HG03175 (cell line): ENCODE measurements around the gene SERINC4.
"Not testable (repeated sequence)": the region's sequence is repeated elsewhere in the genome, so short reads cannot be mapped to it uniquely, and the experiment has no call there.

Experiments
- ATAC-seq: cut with Tn5 transposase; IDR thresholded peaks from one replicate; pipeline ENCODE4 v1.9.1; 2021; ENCODE audit warnings: mild to moderate bottlenecking, moderate library complexity; ENCODE audit not compliant: unreplicated experiment

Gene SERINC4

DNA sequence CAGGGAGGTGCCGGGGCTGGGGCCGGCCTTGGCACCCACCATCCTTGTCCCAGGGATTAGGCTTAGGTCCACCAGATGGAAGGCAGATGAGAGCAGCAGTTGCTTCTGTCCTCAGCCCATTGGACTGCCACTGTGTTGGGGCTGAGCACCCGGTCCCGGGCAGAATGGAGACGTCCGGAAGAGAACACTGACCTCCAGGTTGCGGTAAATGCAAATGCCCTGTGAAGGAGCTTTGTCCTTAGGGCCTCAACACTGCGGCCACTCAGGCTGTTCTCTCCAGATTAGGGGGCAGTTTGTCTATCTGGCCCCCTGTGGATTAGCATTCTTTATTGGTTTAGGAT, at the start of gene SERINC4:
TSS of gene SERINC4 (minus strand) at position 276 of the 341 bp plus-strand sequence. CDS start at position 42, 234 bp downstream.
- ATAC-seq = no peak

DNA sequence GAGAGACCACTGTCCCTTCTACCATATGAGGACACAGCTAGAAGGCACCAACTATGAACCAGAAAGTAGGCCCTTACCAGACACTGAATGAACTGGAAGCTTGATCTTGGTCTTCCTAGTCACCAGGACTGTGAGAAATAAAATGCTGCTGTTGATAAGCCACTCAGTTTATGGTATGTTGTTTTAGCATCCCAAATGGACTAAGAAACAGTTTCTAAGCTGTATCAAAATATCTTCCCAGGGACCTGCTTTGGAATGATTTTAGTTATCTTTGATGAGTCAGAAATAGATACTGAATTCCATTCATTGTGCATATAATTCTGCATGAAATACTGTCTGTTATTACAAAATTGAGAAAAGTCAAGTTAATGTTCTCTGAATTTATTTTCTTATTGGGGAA, 45.4 kb upstream of the SERINC4 start:
- ATAC-seq = no peak

DNA sequence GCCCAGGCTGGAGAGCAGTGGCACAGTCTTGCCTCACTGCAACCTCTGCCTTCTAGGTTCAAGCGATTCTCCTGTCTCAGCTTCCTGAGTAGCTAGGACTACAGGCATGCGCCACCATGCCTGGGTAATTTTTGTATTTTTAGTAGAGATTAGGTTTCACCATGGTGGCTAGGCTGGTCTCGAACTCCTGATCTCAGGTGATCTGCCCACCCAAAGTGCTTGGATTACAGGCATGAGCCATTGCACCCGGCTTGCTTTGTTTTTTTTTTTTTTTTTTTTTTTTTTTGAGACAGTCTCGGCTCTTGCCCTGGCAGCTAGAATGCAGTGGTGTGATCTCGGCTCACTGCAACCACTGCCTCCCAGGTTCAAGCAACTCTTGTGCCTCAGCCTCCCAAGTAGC, 32.5 kb upstream of the SERINC4 start:
- not testable (repeated sequence) for ATAC-seq

DNA sequence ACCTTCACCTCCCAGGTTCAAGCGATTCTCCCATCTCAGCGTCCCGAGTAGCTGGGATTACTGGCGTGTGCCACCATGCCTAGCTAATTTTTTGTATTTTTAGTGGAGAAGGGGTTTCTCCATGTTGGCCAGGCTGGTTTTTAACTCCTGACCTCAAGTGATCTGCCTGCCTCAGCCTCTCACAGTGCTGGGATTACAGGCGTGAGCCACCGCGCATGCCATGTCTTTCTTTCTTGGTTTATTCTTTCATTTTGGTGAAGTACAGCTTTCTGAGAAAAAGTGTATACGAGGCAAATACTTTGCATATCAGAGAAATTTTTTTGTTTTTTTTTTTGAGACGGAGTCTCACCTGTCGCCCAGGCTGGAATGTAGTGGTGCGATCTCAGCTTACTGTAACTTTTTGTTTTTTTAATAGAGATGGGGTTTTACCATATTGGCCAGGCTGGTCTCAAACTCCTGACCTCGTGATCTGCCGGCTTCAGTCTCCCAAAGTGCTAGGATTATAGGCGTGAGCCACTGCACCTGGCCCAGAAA, 31.6 kb upstream of the SERINC4 start:
- not testable (repeated sequence) for ATAC-seq

DNA sequence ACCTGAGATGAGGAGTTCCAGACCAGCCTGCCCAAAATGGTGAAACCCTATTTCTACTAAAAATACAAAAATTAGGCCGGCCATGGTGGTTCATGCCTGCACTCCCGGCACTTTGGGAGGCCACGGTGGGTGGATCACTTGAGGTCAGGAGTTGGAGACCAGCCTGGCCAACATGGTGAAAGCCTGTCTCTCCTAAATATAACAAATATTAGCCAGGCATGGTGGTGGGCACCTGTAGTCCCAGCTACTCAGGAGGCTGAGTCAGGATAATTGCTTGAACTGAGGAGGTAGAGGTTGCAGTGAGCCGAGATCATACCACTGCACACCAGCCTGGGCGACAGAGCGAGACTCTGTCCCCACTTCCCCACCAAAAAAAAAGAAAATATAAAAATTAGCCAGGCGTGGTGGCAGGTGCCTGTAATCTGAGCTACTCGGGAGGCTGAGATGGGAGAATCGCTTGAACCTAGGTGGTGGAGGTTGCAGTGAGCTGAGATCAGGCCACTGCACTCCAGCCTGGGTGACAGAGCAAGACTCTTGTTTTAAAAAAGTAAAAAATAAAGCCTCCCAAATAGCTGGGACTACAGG, 30.8 kb upstream of the SERINC4 start:
- ATAC-seq = not testable (repeated sequence)

DNA sequence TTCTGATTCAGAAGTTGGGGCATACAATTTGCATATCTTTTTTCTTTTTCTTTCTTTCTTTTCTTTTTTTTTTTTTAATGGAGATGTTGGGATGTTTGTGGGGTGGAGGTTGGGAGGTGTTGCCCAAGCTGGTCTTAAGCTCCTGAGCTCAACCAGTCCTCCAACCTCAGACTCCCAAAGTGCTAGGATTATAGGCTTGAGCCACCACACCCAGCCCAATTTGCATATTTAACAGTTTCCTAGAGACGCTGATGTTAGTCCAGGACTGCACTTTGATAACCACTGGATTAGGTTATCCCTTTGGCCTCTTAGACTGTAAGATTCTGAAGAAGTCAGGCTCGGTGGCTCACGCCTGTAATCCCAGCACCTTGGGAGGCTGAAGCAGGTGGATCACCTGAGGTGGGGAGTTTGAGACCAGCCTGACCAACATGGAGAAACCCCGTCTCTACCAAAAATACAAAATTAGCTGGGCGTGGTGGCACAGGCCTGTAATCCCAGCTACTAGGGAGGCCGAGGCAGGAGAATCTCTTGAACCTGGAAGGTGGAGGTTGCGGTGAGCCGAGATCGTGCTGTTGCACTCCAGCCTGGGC, 30.0 kb upstream of the SERINC4 start:
- not testable (repeated sequence) for ATAC-seq

DNA sequence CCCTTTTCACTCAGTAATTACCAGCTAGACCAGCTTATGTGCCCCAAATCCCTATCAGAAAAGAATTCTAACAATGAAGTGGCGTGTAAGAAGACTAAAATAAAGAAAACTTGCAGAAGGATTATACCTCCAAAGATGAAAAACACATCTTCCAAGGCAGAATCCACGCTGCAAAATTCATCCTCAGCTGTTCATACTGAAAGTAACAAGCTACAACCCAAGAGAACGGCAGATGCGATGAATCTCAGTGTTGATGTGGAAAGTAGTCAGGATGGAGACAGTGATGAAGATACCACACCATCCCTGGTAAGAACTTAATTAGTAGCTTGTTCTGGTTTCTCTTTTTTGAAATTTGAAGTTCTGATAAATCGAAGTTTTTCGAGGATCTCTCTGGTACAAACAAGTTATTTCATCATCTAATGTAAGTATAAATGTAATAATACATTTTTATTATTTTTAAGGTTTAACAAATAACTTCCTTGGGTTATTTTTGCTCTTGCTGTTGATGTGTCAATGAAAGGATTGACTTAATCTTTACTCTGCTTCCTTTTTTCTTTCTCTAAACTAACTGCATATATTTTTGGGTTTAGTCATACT, 28.1 kb upstream of the SERINC4 start:
- no peak for ATAC-seq

DNA sequence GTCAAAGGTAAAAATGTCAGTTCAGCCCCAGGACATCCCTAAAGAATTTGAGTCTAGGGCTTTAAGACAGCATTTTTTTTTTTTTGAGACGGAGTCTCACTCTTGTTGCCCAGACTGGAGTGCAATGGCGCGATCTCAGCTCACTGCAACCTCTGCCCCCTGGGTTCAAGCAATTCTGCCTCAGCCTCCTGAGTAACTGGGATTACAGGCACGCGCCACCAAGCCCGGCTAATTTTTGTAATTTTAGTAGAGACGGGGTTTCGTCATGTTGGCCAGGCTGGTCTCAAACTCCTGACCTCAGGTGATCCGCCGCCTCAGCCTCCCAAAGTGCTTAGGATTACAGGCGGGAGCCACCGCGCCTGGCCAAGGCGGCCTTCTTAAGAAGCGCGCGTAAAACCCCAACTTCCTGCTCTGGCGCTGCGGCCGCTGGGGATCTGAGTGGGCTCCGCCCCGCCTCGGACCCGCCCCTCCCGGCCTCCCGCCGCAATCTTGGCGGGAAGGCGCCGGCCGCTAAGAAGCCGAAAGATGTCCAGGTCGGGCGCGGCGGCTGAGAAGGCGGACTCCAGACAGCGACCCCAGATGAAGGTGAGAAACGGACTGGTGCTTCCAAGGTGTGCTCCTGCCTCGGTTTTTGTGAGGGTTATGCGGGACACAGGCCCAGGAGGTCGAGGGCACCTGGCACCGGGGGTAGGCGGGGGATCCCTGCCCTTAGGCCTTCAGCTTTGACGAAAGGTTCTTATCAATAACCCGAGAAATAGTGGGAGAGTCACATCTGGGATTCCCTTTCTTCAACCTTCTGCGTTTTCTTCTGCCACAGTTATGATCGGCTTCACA, 26.7 kb upstream of the SERINC4 start, which contains the start of gene WDR76:
TSS of gene WDR76 (plus strand) at position 495 of the 834 bp plus-strand sequence. CDS start at position 526, 31 bp downstream.
- ATAC-seq = peak; percentile 52

DNA sequence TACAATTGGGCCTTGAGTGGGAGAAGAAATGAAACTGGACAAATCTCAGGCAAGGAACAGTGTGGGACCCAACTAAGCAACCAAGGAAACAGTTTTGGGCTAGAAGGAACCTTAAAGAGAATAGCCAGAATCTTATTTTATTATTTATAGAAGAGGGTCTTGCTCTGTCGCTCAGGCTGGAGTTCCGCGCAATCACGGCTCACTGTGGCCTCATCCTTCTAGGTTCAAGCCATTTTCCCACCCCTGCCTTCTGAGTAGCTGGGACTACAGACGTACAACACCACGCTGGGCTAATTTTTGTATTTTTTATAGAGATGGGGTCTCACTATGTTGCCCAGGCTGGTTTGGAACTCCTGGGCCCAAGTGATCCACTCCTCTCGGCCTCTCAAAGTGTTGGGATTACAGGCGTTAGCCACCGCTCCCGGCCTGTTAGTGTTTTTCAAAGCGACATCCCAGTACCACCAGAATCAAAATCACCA, 26.0 kb upstream of the SERINC4 start:
- no peak for ATAC-seq

DNA sequence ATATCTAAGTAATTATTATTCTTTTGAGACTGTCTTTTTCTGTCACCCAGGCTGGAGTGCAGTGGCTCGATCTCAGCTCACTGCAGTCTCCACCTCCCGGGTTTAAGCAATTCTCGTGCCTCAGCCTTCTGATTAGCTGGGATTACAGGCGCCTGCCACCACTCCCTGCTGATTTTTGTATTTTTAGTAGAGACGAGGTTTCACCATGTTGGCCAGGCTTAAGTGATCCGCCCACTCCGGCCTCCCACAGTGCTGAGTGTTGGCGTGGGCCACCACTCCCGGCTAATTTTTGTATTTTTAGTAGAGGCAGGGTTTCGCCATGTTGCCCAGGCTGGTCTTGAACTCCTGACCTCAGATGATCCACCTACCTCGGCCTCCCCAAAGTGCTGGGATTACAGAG, 25.3 kb upstream of the SERINC4 start:
- ATAC-seq = not testable (repeated sequence)

DNA sequence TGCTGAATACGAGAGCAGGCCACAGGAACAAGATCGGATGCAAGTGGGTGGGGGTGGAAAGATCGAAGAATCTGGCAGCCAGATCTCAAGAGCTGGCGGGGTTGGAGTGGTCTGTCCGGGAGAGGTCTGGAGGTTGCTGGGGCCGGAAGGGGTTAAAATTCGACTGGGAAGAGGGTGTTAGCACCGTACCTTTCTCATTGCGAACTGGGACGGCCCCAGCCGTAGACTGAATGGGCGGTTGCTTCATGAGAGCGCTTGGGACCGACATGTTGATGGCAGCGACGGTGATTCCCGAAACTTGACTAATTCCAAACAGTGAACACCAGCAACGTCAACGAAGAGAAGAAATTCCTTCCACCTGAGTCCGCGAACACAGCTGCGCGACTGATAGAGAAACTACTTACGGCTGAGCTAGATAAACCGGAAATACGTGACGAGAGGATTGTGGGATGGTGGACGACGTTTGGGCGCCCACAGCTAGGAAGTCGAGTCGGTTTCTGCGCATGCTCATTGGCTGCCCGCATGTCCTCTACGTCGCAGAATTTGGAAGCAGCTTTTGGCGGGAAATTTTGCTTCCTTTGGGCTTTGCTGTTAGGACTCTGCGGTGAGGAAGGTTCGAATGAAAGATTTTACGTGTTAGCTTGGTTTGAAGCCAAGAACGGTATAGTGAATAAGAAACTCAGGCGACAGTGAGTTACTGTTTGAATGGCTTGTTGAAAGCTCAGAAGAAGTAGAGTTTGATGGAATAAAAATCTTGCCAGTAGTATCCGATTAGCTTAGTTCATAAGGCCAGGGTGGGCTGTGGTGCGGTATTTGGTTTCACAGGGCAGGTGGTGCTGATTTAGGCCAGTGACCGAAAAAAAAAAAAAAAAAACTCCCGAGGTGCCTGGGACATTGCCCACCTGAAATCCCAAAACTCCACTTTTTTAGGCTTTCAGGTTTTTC, 24.6 kb upstream of the SERINC4 start, which contains the start of gene MFAP1:
TSS of gene MFAP1 (minus strand) at position 389 of the 945 bp plus-strand sequence. CDS start at position 268, 121 bp downstream.
- peak; percentile 78 for ATAC-seq

DNA sequence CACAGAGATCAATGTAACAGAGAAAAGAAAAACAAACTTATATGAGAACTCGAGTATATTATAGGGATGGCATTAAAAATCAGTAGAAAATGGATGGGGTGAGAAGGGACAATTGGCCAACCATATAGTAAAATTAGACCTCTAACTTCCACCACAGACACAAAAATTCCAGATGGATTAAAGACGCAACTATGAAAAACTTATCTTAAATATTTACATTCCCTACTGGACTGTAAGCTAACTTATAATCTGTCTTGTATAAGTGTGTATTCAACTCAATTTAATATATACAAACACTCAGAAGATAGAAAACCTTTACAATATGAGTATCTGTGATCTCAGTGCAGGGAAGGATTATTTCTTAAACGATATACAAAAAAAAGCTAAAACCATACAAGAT, 21.5 kb upstream of the SERINC4 start:
- no peak for ATAC-seq

DNA sequence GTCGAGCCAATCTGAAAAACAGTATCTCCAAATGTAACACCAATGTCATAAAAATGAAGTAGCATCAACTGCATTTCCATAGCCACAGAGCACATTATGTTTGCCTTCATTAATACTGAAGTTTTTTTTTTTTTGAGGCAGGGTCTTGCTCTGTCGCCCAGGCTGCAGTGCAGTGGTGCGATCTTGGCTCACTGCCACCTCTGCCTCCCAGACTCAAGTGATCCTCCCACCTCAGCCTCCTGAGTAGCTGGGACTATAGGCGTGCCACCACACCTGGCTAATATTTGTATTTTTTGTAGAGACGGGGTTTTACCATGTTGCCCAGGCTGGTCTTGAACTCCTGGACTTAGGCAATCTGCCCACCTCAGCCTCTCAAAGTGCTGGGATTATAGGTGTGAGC, 15.0 kb upstream of the SERINC4 start:
- not testable (repeated sequence) for ATAC-seq

DNA sequence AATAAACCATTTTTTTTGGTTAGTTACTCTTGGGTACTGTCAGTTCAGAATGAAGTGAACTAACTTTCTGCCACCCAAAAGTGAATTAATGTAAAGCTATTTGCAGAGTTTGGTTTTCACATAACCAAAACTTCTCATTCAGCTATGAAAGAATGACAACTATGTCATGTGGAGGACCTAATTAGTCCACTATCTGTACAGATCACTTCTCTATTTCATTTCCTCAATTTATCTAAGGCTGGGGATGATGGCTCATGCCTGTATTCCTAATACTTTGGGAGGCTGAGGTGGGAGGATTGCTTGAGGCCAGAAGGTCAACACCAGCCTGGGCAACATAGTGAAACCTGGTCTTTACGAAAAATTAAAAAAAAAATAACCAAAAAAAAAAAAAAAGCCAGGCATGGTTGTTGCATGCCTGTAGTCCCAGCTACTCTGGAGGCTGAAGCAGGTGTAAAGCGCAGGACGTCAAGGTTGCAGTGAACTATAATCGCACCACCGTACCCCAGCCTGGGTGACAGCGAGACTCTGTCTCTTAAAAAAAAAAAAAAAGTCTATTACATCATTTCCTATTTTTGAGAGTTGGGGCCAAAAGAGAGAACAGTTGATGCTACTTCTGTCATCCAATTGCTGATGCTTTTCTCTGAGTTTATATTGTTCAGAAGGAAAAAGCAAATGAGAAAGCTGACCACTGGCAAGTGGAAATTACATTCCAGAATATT, 9.1 kb upstream of the SERINC4 start:
- ATAC-seq = peak; percentile 74

DNA sequence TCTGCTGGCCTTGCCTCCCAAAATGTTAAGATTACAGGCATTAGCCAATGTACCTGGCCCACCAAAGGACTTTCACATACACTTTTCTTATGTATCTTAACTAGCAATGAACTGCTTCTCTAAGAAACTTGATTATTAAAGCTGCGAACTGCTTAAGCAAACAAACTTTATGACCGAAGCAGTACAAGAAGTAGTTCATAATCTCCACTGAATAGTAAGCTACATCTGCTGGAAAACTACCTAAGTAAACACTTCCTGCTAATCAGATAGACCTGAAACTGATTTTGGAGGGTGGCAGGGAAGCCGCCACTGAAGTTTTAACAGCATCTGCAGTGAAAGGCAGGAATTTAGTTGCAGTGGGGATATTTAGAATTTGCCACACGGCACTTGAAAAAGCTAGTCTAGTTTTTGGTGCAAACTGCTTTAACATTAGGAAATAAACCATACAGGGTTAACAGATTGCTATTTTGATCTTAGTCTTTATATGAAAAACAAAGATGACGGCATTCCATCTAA, 8.5 kb upstream of the SERINC4 start:
- ATAC-seq = no peak

DNA sequence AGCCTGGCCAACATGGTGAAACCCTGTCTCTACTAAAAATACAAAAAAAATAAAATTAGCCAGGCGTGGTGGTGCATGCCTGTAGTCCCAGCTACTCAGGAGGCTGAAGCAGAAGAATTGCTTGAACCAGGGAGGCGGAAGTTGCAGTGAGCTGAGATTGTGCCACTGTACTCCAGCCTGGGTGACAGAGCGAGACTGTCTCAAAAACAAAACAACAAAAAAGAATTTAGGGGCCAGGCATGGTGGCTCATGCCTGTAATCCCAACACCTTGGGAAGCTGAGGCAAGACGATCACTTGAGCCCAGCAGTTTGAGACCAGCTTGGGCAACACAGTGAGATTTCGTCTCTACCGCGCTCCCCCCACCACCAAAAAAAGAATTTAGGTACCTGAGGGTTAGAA, 2.7 kb upstream of the SERINC4 start:
- ATAC-seq = not testable (repeated sequence)

DNA sequence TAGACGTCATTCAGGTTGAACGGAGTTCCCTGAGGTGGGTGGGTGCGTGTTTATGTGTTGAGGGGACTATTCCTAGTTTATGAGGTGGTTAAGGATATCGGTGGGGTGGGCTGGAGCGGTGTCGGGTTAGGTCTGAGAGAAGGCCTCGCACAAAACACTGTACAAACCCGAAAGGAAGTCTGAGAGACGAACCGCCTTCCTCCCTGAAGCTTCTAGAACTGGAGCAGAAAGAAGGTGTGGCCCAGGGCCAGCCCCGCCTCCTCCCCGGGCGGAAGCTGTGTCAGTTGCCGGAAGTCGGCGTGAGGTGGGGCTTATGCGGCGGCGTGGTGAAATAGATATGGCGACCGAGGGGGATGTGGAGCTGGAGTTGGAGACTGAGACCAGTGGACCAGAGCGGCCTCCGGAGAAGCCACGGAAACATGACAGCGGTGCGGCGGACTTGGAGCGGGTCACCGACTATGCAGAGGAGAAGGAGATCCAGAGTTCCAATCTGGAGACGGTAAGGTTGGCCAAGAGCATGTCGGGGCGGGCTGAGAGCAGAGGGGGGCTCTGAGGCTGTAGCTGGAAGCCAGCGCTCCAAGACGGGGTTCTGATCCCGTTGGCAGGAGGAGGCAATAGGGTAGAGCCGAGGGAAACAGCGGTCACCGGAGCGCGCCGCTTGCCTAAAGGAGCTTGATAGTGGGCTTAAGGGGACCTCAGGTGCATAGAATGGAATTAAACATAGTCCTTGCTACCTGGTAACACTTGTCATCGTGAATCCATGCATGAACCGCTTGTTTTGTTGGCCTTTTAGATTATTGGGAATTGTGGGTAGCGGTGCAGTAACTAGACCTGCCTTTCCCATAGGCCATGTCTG, 494 bp upstream of the SERINC4 start, which contains the start of gene HYPK:
TSS of gene HYPK (plus strand) at position 314 of the 856 bp plus-strand sequence. CDS start at position 338, 24 bp downstream.
- ATAC-seq = peak; percentile 98
